ENCODE results near the gene TMEM94.

Gene TMEM94

DNA sequence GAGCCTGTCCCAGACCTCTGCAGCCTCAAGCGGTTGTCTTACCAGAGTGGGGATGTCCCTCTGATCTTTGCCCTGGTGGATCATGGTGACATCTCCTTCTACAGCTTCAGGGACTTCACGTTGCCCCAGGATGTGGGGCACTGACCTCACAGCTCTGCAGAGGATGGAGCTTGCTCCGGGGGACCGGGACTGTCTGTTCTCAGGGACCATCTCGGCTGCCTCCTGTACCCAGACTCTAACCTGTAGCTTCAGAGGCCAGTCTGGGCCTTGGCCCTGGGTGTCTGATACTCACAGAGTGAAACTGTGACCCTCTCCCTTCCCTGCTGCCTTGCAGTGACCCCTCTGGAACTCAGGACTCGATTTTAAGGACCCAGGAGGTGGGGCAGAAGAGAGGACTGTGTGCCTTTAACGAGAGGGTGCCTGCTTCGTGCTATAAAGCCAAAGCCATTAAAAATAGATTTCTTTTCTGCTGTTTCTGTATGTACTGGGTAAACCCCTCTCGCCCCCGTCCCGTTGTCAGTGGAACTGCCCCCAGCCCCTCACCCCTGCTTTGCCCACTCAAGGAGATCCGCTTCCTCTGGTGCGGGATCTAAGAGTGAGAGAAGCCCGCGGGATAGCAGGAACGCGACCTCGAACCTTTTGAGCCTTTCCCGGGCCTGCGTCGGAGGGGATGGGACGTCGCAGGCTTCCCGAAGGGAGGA is 68.0 kb downstream of the TMEM94 start:
- no peak for DNase-seq

- DNase-seq, result peak in 22 of 58 donors; percentile 23 to 67 (median 50)
These were observed 68.8 kb downstream of the TMEM94 start, which contains the start of gene LLGL2 for GRCh38 chr17:75524970-75525805. Gene LLGL2 (plus strand): TSS chr17:75525697. CDS start chr17:75543427, 17,730 bp downstream.

DNA sequence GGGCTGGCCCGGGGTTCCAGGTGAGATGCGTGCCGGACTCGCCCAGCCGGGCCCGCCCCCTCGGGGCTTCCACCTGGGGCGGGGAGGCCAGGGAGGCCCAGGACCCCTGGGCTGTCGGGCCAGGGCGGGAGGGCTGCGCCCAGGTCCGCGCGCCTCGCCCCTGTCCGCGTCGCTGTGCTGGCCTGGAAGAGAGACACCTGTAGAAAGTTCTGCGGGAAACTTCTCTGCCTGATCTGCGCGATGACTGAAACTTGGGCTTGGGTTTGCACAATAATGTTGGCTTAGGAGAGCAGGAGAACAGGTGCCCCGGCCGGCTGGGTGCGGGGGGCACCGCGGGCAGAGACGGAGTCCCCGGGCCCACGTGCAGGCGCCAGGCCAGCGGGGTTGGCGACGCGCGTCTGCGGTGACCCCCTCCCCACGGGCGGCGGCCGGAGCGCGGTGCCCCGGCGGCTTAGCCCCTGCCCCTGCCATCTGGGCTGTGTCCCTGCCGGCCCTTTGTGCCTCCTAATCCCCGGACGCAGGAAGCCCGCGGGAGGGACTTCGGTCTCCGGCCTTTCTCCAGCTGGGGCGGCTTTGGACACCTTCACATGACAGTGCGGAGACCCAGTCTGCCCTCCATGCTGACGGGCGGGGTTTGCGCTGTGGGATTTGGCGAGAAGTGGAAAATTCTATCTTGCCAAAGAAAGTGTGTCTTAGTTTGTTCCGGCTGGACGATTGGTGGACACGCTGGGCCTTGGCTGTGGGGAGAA is 69.5 kb downstream of the TMEM94 start:
- DNase-seq, result no peak

GRCh38 chr17:75526555-75527270 is 70.3 kb downstream of the TMEM94 start:
- DNase-seq, result no peak

GRCh38 chr17:75530837-75531720 is 74.6 kb downstream of the TMEM94 start:
- DNase-seq, result no peak

DNA sequence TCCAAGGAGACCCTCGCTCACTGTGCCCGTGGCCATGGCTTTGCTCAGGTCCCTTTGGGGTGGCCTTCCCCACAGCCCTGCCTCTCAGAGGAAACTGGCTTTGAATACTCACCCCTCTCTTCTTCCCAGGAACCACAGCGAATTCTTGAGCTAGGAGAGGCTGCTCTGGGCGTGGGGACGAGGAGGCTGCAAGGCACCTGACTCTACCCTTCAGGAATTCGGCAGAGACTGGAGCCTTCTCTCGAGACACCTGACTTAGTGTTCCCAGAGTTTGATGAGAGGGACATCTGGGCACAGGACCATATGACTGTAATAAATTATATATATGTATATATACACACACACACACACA is 75.3 kb downstream of the TMEM94 start:
- DNase-seq, result no peak

DNA sequence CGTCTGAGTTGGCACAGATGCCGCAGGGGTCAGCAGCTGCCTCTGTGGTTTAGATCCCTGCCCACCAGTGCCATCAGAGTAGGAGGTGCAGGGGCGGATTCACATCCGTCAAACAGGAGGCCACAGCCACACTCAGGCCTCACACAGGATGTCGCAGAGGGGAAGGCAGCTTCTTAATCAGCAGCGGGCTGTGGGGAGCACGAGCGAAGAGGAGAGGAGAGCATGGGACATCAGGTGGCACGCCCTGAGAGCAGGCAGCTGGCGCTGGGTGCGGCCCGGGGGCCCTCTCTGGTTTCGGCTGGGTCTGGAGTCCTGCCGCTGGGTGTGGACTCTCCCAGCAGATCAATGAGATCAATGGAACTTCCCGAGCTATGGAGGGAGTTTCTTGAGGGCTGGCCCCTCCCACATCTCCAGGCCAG is 78.7 kb downstream of the TMEM94 start:
- no peak for DNase-seq

DNA sequence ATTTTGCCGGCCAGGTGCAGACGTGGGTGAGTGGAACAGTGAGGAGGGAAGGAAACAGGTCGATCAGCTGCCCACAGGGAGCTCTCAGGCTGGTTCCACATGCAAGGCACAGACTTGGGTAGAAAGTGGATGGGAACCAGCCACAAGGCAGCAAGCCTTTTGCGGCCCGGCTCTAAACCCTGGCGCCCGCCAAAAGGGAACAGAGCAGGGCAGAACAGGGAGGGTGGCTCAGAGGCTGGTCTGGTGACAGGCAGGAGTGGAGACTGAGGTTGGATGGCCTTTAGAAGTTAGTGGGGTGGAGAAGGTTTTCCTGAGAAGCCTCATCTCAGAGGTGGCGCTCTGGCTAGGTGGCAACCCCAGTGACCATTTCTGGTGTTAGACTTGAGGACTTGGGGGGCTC is 79.4 kb downstream of the TMEM94 start:
- DNase-seq, result no peak

GRCh38 chr17:75536366-75536765 is 79.9 kb downstream of the TMEM94 start:
- no peak for DNase-seq

DNA sequence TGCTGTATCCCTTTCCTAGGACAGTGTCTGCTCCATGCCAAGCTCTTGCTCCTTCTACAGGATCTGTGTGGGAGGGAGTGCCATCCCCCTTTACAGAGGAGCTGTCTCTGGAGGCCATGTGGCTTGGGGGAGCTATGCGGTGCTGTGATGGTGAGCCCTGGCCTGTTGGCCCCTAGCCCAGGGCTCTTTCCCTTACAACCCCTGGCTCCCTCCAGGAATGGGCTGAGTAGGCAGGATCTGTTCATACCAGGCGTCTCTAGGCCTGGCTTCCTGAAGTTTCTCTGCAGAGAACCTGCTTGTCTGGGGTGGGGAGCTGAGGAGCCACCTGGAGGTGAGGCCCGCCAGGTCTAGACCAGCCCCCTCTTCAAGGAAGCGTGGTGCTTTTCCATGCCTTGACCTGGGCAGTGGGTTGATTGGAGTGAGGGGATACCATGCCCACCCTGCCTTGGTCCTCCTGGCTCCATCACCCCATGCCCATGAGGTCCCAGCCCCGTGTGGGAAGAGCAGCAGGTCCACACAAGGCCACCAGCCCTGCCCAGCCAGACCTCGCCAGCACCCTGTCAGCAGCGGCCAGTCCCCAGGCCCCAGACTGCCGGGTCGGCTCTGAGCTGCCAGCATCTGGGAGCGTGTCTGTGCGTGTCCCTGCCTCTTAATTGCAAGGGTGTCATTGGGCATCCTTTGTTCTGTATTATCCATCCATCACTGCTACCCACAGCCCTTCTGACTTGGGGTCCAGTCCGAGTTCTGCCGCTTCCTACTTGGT is 83.7 kb downstream of the TMEM94 start:
- no peak for DNase-seq

DNA sequence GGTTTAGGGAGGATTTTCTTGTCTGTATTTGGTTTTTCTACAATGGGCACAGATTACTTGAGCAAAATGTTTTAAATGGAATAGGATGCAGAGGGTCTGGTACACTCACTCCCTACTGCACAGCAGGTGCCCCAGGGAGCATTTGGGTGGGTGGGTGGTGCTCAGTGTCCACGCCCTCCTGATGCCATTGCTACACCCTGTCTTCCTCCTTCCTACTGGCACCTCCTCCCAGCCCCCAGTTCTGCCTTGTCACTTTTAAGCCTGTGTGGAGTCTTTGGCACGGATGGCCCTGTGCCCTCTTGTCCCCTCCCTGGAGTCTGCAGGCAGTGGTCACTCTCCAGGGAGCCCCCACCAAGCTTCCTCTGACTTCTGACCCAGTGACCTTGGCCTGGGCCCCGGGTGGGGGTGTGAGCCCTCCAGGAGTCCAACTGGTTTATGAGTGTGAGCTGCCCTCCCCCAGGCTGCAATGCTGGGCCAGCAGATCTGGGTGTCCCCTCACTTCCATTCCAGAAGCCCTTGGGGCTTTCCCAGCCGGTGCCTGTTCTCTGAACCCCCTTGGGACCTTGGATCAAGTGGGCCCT is 84.6 kb downstream of the TMEM94 start:
- no peak for DNase-seq

GRCh38 chr17:75542229-75542628 is 85.8 kb downstream of the TMEM94 start:
- DNase-seq, result no peak

DNA sequence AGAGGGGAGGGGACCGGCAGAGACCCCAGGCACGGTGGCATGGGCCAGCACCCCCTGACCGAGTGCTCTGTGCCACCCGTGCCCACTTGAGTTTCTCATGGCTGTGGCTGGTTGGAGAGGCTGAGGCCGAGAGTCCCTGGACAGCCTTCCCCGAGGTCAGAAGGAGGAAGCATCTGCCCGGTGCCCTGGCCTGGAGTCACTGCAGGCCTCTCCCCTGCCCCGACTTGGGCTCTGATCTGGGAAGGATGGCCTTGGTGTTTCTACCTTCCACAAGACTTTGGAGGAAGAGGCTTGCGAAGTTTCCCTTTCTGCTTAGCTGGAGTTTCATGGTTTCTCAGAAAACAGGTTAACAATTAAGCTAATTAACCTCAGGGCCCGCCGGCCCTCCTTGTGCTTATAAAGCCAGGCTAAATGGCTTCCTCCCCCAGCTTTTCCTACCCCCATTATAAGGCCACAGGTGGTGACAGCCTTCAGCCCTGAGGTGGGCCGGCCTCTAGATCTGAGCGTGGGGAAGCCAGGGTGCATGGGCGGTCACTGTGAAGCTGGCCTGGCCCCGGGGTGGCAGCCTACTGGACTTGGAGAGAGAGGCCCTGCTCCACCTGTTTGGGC is 86.4 kb downstream of the TMEM94 start:
- no peak for DNase-seq

- DNase-seq, result no peak
These were observed 87.8 kb downstream of the TMEM94 start for GRCh38 chr17:75544250-75544649.

- DNase-seq, result no peak
These were observed 89.7 kb downstream of the TMEM94 start for GRCh38 chr17:75546181-75546580.

- no peak for DNase-seq
These were observed 90.7 kb downstream of the TMEM94 start for GRCh38 chr17:75547091-75547490.

DNA sequence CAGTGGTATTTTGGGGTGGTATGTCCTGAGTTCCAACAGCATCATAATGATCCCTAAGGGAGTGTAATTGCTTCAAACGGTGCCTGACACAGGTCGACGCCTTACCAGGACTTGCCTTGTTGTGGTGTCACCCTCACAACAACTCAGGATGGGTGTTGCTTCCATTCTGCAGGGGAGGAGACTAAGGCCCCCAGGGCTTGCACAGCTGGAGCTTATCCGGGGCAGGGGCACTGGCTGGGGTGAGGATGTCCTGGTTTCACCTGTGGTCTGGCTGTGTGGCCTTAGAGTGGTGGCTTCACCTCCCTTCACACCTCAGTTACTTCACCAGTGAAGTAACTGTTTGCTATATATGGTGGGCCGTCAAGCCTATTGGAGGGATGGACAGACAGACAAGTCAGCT is 92.4 kb downstream of the TMEM94 start:
- DNase-seq, result no peak
